HCT116 (cell line): ENCODE results near the gene CSNK2B. TPM values are rescaled to one million over a fixed set of nuclear protein-coding genes. Genes with fewer than 3 reads are reported as not detected.

Experiments used
- ATAC-seq: fragments of 200-7000 bp; cut with Tn5 transposase; 2 replicates; pipeline ENCODE4 v1.9.1; 2020; ENCODE audit warnings: mild to moderate bottlenecking, moderate library complexity
- BruUV-seq: library from RNA; stranded (reverse); fragments of 400-500 nt; replicated peaks from 2 replicates; lab custom pipeline; 2021; lab: Mats Ljungman, UMichigan
- CTCF ChIA-PET: fragments of 300-600 bp; sonication (Branson Sonifier 250); formaldehyde crosslinking; loops from one replicate; lab custom pipeline; 2021; ENCODE audit warnings: antibody characterized with exemption; lab: Charles Lee
- POLR2A ChIA-PET: fragments of 300-600, 350-600 bp; sonication (Branson Sonifier 250); formaldehyde crosslinking; loops from one replicate; lab custom pipeline; 2021; ENCODE audit warnings: antibody characterized with exemption; lab: Charles Lee
- RAD21 ChIA-PET, 2 experiments: fragments of 300-600 bp; sonication (Branson Sonifier 250); formaldehyde crosslinking; loops; one replicate each; lab custom pipeline; 2023; ENCODE audit warnings: low total read pairs in 2 of 2; ENCODE audit not compliant: uncharacterized antibody in 2 of 2, unreplicated experiment in 2 of 2, low non-redundant PET in 1 of 2; lab: Charles Lee
- DNase-seq: peaks from one replicate; pipeline ENCODE4 v3.0.0-alpha.2; 2010; ENCODE audit warnings: low read depth, low spot score
- H2AFZ ChIP-seq: fragments of 200-600 bp; shearing (Covaris generic), sonication (generic); 2 replicates; pipeline ENCODE4 v1.6.1; 2017; ENCODE audit warnings: low read depth, mixed run types, mixed read lengths, antibody characterized with exemption, low read length; ENCODE audit not compliant: poor library complexity, severe bottlenecking
- H3K27ac ChIP-seq: 2 replicates; pipeline ENCODE4 v1.5.1; 2012; ENCODE audit warnings: low read depth, low read length
- H3K27me3 ChIP-seq: fragments of 200-600 bp; sonication (generic); 2 replicates; pipeline ENCODE4 v1.6.1; 2016; ENCODE audit warnings: mixed run types, low read length, mixed read lengths; ENCODE audit not compliant: insufficient read depth
- H3K36me3 ChIP-seq, 2 experiments: fragments of 200-500 bp in 1 of 2; fragments of 200-600 bp in 1 of 2; sonication (Bioruptor generic) in 1 of 2; sonication (generic) in 1 of 2; 2 replicates each; pipeline versions ENCODE4 v1.5.1 to v1.6.1; 2014 to 2016; ENCODE audit warnings: low read length in 2 of 2, inconsistent platforms in 1 of 2, mixed read lengths in 1 of 2, mixed run types in 1 of 2; ENCODE audit not compliant: insufficient read depth in 2 of 2, control insufficient read depth in 1 of 2
- H3K4me1 ChIP-seq, 2 experiments: fragments of 200-600 bp in 1 of 2; sonication (generic) in 1 of 2; 2 replicates each; pipeline versions ENCODE4 v1.5.1 to v1.6.1; 2012 to 2017; ENCODE audit warnings: low read length in 2 of 2, inconsistent platforms in 1 of 2, mild to moderate bottlenecking in 1 of 2, mixed read lengths in 1 of 2, mixed run types in 1 of 2, moderate library complexity in 1 of 2; ENCODE audit not compliant: insufficient read depth in 2 of 2, control insufficient read depth in 1 of 2
- H3K4me2 ChIP-seq: fragments of 200-600 bp; sonication (generic); 2 replicates; pipeline ENCODE4 v1.6.1; 2017; ENCODE audit warnings: mixed run types, low read length, mixed read lengths
- H3K4me3 ChIP-seq, 2 experiments: fragments of 200-600 bp in 1 of 2; sonication (generic) in 1 of 2; replicated peaks in 1 of 2; 2 replicates each; pipeline ENCODE4 v1.5.1; 2011 to 2016; ENCODE audit warnings: low read length in 2 of 2, control low read depth in 1 of 2, low read depth in 1 of 2, mild to moderate bottlenecking in 1 of 2, mixed read lengths in 1 of 2, mixed run types in 1 of 2
- H3K79me2 ChIP-seq: fragments of 200-600 bp; sonication (generic); 2 replicates; pipeline ENCODE4 v1.6.1; 2017; ENCODE audit warnings: mild to moderate bottlenecking, mixed run types, low read length, moderate library complexity, mixed read lengths; ENCODE audit not compliant: insufficient read depth
- H3K9ac ChIP-seq: fragments of 200-600 bp; sonication (generic); 2 replicates; pipeline ENCODE4 v1.6.1; 2016; ENCODE audit warnings: low read length, mixed read lengths
- H3K9me2 ChIP-seq: fragments of 200-600 bp; sonication (generic), shearing (Covaris generic); 2 replicates; pipeline ENCODE4 v1.6.1; 2017; ENCODE audit warnings: mixed run types, mild to moderate bottlenecking, moderate library complexity; ENCODE audit not compliant: insufficient read depth
- H3K9me3 ChIP-seq, 2 experiments: fragments of 200-500 bp in 1 of 2; fragments of 200-600 bp in 1 of 2; sonication (Bioruptor generic) in 1 of 2; sonication (generic) in 1 of 2; 2 replicates each; pipeline ENCODE4 v1.6.1; 2014 to 2017; ENCODE audit warnings: low read length in 2 of 2, mixed read lengths in 2 of 2, inconsistent platforms in 1 of 2, low read depth in 1 of 2, mild to moderate bottlenecking in 1 of 2, mixed run types in 1 of 2, moderate library complexity in 1 of 2; ENCODE audit not compliant: control insufficient read depth in 1 of 2, insufficient read depth in 1 of 2
- H4K20me1 ChIP-seq: fragments of 200-600 bp; sonication (generic), shearing (Covaris generic); 2 replicates; pipeline ENCODE4 v1.6.1; 2017; ENCODE audit warnings: mixed run types, mild to moderate bottlenecking, moderate library complexity; ENCODE audit not compliant: insufficient read depth
- EGR1 ChIP-seq: IDR thresholded peaks from 2 replicates; pipeline ENCODE4 v1.6.1; 2012; ENCODE audit warnings: low read depth
- EZH2phosphoT487 ChIP-seq: fragments of 200-600 bp; IDR thresholded peaks from 2 replicates; pipeline ENCODE4 v1.6.1; 2018; ENCODE audit warnings: antibody characterized with exemption, borderline replicate concordance
- FOSL1 ChIP-seq: IDR thresholded peaks from 2 replicates; pipeline ENCODE4 v1.6.1; 2012; ENCODE audit warnings: low read depth
- SP1 ChIP-seq: IDR thresholded peaks from 2 replicates; pipeline ENCODE4 v1.6.1; 2012; ENCODE audit warnings: low read depth
- TCF7L2 ChIP-seq: IDR thresholded peaks from 2 replicates; pipeline ENCODE4 v1.7.0; 2011; ENCODE audit warnings: borderline replicate concordance, inconsistent platforms; ENCODE audit not compliant: insufficient read depth, insufficient read length; ENCODE audit errors: extremely low read depth
- YY1 ChIP-seq: IDR thresholded peaks from 2 replicates; pipeline ENCODE4 v1.6.1; 2011; ENCODE audit warnings: low read length, low read depth, moderate library complexity, mild to moderate bottlenecking; ENCODE audit not compliant: insufficient replicate concordance; ENCODE audit errors: extremely low read depth
- intact Hi-C: fragments of 100-400 bp; cut with micrococcal nuclease; formaldehyde crosslinking; loops from 2 replicates; pipeline ENCODE4 v1.10.0; 2022
- total RNA-seq: library from RNA; stranded (reverse); gene quantifications from one replicate; pipeline ENCODE4 v1.2.1, GENCODE V29; 2021; ENCODE audit not compliant: unreplicated experiment
- TF ChIP-seq, protein P1 (sequence below): IDR thresholded peaks from 2 replicates; pipeline ENCODE4 v1.6.1; 2011; ENCODE audit warnings: mild to moderate bottlenecking, low read length, moderate library complexity; ENCODE audit not compliant: insufficient replicate concordance; ENCODE audit errors: extremely low read depth
- TF ChIP-seq, protein P2 (sequence below): IDR thresholded peaks from 2 replicates; pipeline ENCODE4 v1.6.1; 2012
- TF ChIP-seq, protein P3 (sequence below), 3 experiments: fragments of 200-600 bp in 1 of 3; sonication (generic) in 1 of 3; IDR thresholded peaks in 2 of 3; conservative IDR thresholded peaks in 1 of 3; 2 replicates each; pipeline ENCODE4 v1.5.1; 2012 to 2017; ENCODE audit warnings: low read depth in 2 of 3, low read length in 2 of 3, antibody characterized with exemption in 1 of 3, borderline replicate concordance in 1 of 3, control low read depth in 1 of 3, mild to moderate bottlenecking in 1 of 3, mixed read lengths in 1 of 3, mixed run types in 1 of 3, moderate library complexity in 1 of 3; ENCODE audit not compliant: insufficient read depth in 1 of 3
- TF ChIP-seq, protein P4 (sequence below): IDR thresholded peaks from 2 replicates; pipeline ENCODE4 v1.6.1; 2012

The CSNK2B gene
- total RNA-seq, 1 experiment from 2014 or later: 210 TPM

DNA sequence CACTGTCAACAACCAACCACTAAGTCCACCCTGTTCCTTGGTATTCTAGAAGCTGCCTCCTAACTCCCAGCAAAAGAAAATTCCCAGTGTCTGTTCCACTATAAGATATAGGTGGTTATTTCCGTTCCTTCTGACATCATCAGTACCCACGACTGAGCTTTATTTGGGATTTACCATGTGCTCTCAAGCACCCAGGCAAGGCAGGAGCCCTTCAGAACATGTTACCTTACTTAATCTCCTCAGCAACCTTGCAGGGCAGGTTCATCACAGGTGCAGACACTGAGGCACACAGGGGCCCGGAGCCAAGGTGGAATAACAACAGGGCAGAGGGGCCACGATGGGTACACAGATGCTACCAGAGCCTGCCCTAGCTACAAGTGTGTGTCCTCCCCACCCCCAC is 26.5 kb downstream of the CSNK2B start:
- no peak for ATAC-seq
- CTCF ChIA-PET: no interaction called here
- Histone ChIP-seq H3K4me2 (no peak overlapping the region), H3K4me1 (peaks cover 11 to 16% of the 10 kb centered on the region in 2 experiments), H4K20me1 (no peaks in the 10 kb centered on the region), H2AFZ (no peak overlapping the region)
- BruUV-seq: no TSS peak
- TF ChIP-seq, protein P1, sequence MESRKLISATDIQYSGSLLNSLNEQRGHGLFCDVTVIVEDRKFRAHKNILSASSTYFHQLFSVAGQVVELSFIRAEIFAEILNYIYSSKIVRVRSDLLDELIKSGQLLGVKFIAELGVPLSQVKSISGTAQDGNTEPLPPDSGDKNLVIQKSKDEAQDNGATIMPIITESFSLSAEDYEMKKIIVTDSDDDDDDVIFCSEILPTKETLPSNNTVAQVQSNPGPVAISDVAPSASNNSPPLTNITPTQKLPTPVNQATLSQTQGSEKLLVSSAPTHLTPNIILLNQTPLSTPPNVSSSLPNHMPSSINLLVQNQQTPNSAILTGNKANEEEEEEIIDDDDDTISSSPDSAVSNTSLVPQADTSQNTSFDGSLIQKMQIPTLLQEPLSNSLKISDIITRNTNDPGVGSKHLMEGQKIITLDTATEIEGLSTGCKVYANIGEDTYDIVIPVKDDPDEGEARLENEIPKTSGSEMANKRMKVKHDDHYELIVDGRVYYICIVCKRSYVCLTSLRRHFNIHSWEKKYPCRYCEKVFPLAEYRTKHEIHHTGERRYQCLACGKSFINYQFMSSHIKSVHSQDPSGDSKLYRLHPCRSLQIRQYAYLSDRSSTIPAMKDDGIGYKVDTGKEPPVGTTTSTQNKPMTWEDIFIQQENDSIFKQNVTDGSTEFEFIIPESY: no peak
- no peak for TF ChIP-seq FOSL1
- TF ChIP-seq, protein P2, sequence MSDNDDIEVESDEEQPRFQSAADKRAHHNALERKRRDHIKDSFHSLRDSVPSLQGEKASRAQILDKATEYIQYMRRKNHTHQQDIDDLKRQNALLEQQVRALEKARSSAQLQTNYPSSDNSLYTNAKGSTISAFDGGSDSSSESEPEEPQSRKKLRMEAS: no peak
- TF ChIP-seq, protein P3, sequence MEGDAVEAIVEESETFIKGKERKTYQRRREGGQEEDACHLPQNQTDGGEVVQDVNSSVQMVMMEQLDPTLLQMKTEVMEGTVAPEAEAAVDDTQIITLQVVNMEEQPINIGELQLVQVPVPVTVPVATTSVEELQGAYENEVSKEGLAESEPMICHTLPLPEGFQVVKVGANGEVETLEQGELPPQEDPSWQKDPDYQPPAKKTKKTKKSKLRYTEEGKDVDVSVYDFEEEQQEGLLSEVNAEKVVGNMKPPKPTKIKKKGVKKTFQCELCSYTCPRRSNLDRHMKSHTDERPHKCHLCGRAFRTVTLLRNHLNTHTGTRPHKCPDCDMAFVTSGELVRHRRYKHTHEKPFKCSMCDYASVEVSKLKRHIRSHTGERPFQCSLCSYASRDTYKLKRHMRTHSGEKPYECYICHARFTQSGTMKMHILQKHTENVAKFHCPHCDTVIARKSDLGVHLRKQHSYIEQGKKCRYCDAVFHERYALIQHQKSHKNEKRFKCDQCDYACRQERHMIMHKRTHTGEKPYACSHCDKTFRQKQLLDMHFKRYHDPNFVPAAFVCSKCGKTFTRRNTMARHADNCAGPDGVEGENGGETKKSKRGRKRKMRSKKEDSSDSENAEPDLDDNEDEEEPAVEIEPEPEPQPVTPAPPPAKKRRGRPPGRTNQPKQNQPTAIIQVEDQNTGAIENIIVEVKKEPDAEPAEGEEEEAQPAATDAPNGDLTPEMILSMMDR (IDR thresholded peaks at IDR 0.05 in 2 of 3, conservative IDR thresholded peaks at IDR 0.05 in 1 of 3; ENCODE audit: borderline replicate concordance in 1 of 3, insufficient read depth in 1 of 3, low read depth in 2 of 3, low read length in 2 of 3): no peak
- no peak for TF ChIP-seq YY1
- no peak for TF ChIP-seq EGR1
- TF ChIP-seq EZH2phosphoT487: no peak
- TF ChIP-seq TCF7L2: no peak
- TF ChIP-seq SP1: no peak
- TF ChIP-seq, protein P4, sequence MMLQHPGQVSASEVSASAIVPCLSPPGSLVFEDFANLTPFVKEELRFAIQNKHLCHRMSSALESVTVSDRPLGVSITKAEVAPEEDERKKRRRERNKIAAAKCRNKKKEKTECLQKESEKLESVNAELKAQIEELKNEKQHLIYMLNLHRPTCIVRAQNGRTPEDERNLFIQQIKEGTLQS: no peak
- TF ChIP-seq, all 23 proteins: peak for 0
- H3K36me3 ChIP-seq: peaks cover 22 to 24% of the 10 kb centered on the region in 2 experiments; a peak in 3 of 4 replicates
- no peak overlapping the region for H3K4me3 ChIP-seq
- H3K79me2 ChIP-seq: no peaks in the 10 kb centered on the region
- no peak overlapping the region for H3K27ac ChIP-seq
- H3K9me2 ChIP-seq: no peaks in the 10 kb centered on the region
- ChIA-PET RAD21 (no interaction called here), POLR2A (no interaction called here)
- intact Hi-C loops: no loop called here
- no peaks in the 10 kb centered on the region for H3K27me3 ChIP-seq
- no peaks in the 10 kb centered on the region for H3K9me3 ChIP-seq
- H3K9ac ChIP-seq: no peak overlapping the region
- no peak for DNase-seq
